MM.1S (cell line): ENCODE measurements around the gene XPR1.

ENCODE experiments used
- EZH2 ChIP-seq: fragments of 300-600 bp; sonication (generic); optimal IDR thresholded peaks from 2 replicates; pipeline ENCODE3; 2017; ENCODE audit warnings: low read depth, mild to moderate bottlenecking, antibody characterized with exemption, low read length, mixed read lengths
- EZH2phosphoT487 ChIP-seq: fragments of 300-600 bp; sonication (generic); IDR thresholded peaks from 2 replicates; pipeline ENCODE4 v1.6.1; 2018; ENCODE audit warnings: antibody characterized with exemption, low read length
- TF ChIP-seq, protein P1 (sequence below): fragments of 300-600 bp; sonication (generic); IDR thresholded peaks from 2 replicates; pipeline ENCODE4 v1.5.1; 2016; ENCODE audit warnings: antibody characterized with exemption, low read length, mixed read lengths

DNA sequence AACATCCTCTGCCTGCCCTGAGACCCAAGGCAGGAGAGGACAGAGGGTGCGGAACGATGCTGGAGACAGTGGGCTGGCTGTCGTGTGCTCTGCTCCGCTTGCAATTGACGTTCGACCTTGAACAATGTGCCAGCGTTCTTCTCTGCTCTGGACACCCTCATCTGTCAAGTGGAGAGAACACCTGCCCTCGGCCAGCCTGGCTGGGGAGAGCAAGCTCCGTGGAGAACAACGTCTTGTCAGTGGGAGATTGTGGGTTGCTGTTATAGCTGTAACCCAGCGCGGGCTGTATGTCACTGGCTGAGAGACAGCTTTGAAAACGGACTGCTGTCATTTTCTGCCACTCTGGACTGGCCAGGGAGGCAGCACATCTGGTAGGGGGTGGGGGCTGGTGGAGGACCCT, 295.5 kb downstream of the XPR1 start:
- TF ChIP-seq, protein P1, sequence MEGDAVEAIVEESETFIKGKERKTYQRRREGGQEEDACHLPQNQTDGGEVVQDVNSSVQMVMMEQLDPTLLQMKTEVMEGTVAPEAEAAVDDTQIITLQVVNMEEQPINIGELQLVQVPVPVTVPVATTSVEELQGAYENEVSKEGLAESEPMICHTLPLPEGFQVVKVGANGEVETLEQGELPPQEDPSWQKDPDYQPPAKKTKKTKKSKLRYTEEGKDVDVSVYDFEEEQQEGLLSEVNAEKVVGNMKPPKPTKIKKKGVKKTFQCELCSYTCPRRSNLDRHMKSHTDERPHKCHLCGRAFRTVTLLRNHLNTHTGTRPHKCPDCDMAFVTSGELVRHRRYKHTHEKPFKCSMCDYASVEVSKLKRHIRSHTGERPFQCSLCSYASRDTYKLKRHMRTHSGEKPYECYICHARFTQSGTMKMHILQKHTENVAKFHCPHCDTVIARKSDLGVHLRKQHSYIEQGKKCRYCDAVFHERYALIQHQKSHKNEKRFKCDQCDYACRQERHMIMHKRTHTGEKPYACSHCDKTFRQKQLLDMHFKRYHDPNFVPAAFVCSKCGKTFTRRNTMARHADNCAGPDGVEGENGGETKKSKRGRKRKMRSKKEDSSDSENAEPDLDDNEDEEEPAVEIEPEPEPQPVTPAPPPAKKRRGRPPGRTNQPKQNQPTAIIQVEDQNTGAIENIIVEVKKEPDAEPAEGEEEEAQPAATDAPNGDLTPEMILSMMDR, result no peak
- TF ChIP-seq EZH2 (no peak), EZH2phosphoT487 (no peak)
